Astrocyte (in vitro differentiated cells and primary cell): ENCODE results near the gene WNT16. TPM values are rescaled to one million over a fixed set of nuclear protein-coding genes. Genes with fewer than 3 reads are reported as not detected.

Experiments used
- DNase-seq: peaks from one replicate; pipeline ENCODE4 v3.0.0-alpha.2; 2010; ENCODE audit warnings: low read depth
- FAIRE-seq: peaks from 2 replicates; lab custom pipeline; 2011; peaks lifted over from hg19 to GRCh38; lab: Jason Lieb, UNC
- H2AFZ ChIP-seq: 2 replicates; pipeline ENCODE4 v1.6.0; 2012; ENCODE audit warnings: low read depth, low read length, inconsistent platforms
- H3K27ac ChIP-seq: 2 replicates; pipeline ENCODE4 v1.5.1; 2011; ENCODE audit warnings: low read depth, low read length, inconsistent platforms
- H3K27me3 ChIP-seq: 2 replicates; pipeline ENCODE4 v1.6.0; 2011; ENCODE audit warnings: low read length, inconsistent platforms; ENCODE audit not compliant: insufficient read depth
- H3K36me3 ChIP-seq: 2 replicates; pipeline ENCODE4 v1.5.1; 2011; ENCODE audit warnings: low read length, inconsistent platforms; ENCODE audit not compliant: insufficient read depth
- H3K4me1 ChIP-seq: 2 replicates; pipeline ENCODE4 v1.5.1; 2011; ENCODE audit warnings: low read length, inconsistent platforms; ENCODE audit not compliant: insufficient read depth
- H3K4me2 ChIP-seq: 2 replicates; pipeline ENCODE4 v1.6.0; 2012; ENCODE audit warnings: low read length, inconsistent platforms
- H3K4me3 ChIP-seq: 2 replicates; pipeline ENCODE4 v1.5.1; 2011; ENCODE audit warnings: low read depth, mild to moderate bottlenecking, low read length, inconsistent platforms; ENCODE audit not compliant: insufficient read depth
- H3K79me2 ChIP-seq: 2 replicates; pipeline ENCODE4 v1.6.0; 2012; ENCODE audit warnings: mild to moderate bottlenecking, low read length, inconsistent platforms; ENCODE audit not compliant: insufficient read depth
- H3K9ac ChIP-seq: 2 replicates; pipeline ENCODE4 v1.6.0; 2012; ENCODE audit warnings: mild to moderate bottlenecking, low read length, inconsistent platforms
- H3K9me3 ChIP-seq: 2 replicates; pipeline ENCODE4 v1.5.1; 2012; ENCODE audit warnings: low read depth, mild to moderate bottlenecking, low read length, inconsistent platforms; ENCODE audit not compliant: insufficient read depth
- H4K20me1 ChIP-seq: 2 replicates; pipeline ENCODE4 v1.6.0; 2012; ENCODE audit warnings: low read length, inconsistent platforms; ENCODE audit not compliant: insufficient read depth
- H3K27ac Mint-ChIP-seq: one replicate; pipeline ENCODE4 v1.8.0; 2021; ENCODE audit warnings: mild to moderate bottlenecking, mixed read lengths; ENCODE audit not compliant: unreplicated experiment
- H3K27me3 Mint-ChIP-seq: one replicate; pipeline ENCODE4 v1.8.0; 2021; ENCODE audit warnings: low read depth, mixed read lengths; ENCODE audit not compliant: unreplicated experiment
- H3K36me3 Mint-ChIP-seq: one replicate; pipeline ENCODE4 v1.8.0; 2021; ENCODE audit warnings: low read depth, mixed read lengths; ENCODE audit not compliant: unreplicated experiment
- H3K4me1 Mint-ChIP-seq: one replicate; pipeline ENCODE4 v1.8.0; 2021; ENCODE audit warnings: low read depth, mixed read lengths; ENCODE audit not compliant: unreplicated experiment
- H3K4me3 Mint-ChIP-seq: one replicate; pipeline ENCODE4 v1.8.0; 2021; ENCODE audit warnings: mild to moderate bottlenecking, moderate library complexity, mixed read lengths; ENCODE audit not compliant: unreplicated experiment
- H3K9me3 Mint-ChIP-seq: one replicate; pipeline ENCODE4 v1.8.0; 2021; ENCODE audit warnings: mild to moderate bottlenecking, mixed read lengths; ENCODE audit not compliant: unreplicated experiment
- CTCF ChIP-seq: IDR thresholded peaks from 2 replicates; pipeline ENCODE4 v1.5.1; 2011; ENCODE audit warnings: low read depth, mild to moderate bottlenecking, inconsistent platforms, low read length, moderate library complexity; ENCODE audit not compliant: insufficient read depth
- EZH2 ChIP-seq: IDR thresholded peaks from 2 replicates; pipeline ENCODE4 v1.6.1; 2012; ENCODE audit warnings: mild to moderate bottlenecking, low read length, inconsistent platforms; ENCODE audit not compliant: insufficient read depth
- total RNA-seq: library from RNA; stranded (reverse); gene quantifications from 2 replicates; pipeline ENCODE4 v1.2.1, GENCODE V29; 2021

The WNT16 gene
- total RNA-seq, 1 donor from 2014 or later, result 0.07 TPM

- Mint-ChIP-seq H3K36me3 (no peaks in the 10 kb centered on the region), H3K9me3 (no peaks in the 10 kb centered on the region), H3K27me3 (no peaks in the 10 kb centered on the region), H3K4me1 (peaks cover 18% of the 10 kb centered on the region), H3K27ac (no peak overlapping the region), H3K4me3 (no peak overlapping the region)
- H3K27me3 ChIP-seq, result no peaks in the 10 kb centered on the region
- H3K4me1 ChIP-seq, result peaks cover 21% of the 10 kb centered on the region
- H3K4me3 ChIP-seq, result no peak overlapping the region
- no peaks in the 10 kb centered on the region for H3K9me3 ChIP-seq
- DNase-seq (peak; percentile 73), FAIRE-seq (peak; percentile 97)
- H3K27ac ChIP-seq, result peak overlapping the region; percentile 37
- H3K36me3 ChIP-seq, result no peaks in the 10 kb centered on the region
- H3K79me2 ChIP-seq, result no peaks in the 10 kb centered on the region
- peak overlapping the region; percentile 48 for H3K4me2 ChIP-seq
- H2AFZ ChIP-seq, result peak overlapping the region; percentile 4
- H3K9ac ChIP-seq, result peak overlapping the region; percentile 12
- TF ChIP-seq CTCF (no peak), EZH2 (no peak)
- no peaks in the 10 kb centered on the region for H4K20me1 ChIP-seq
Observed at GRCh38 chr7:121302214-121302745, 26.5 kb upstream of the WNT16 start.

GRCh38 chr7:121303422-121304101 is 25.2 kb upstream of the WNT16 start:
- no peak overlapping the region for H3K4me2 ChIP-seq
- H3K79me2 ChIP-seq, result no peaks in the 10 kb centered on the region
- no peak overlapping the region for H3K27ac Mint-ChIP-seq
- no peaks in the 10 kb centered on the region for H3K36me3 ChIP-seq
- H3K4me3 Mint-ChIP-seq, result no peak overlapping the region
- no peak overlapping the region for H3K27ac ChIP-seq
- H3K9me3 ChIP-seq, result no peaks in the 10 kb centered on the region
- FAIRE-seq, result no peak
- TF ChIP-seq EZH2 (no peak), CTCF (no peak)
- no peaks in the 10 kb centered on the region for H3K27me3 ChIP-seq
- no peak overlapping the region for H2AFZ ChIP-seq
- H4K20me1 ChIP-seq, result no peaks in the 10 kb centered on the region
- H3K36me3 Mint-ChIP-seq, result no peaks in the 10 kb centered on the region
- peaks cover 18% of the 10 kb centered on the region for H3K4me1 Mint-ChIP-seq
- peaks cover 17% of the 10 kb centered on the region for H3K4me1 ChIP-seq
- no peaks in the 10 kb centered on the region for H3K27me3 Mint-ChIP-seq
- no peak overlapping the region for H3K4me3 ChIP-seq
- H3K9ac ChIP-seq, result no peak overlapping the region
- no peaks in the 10 kb centered on the region for H3K9me3 Mint-ChIP-seq
- DNase-seq, result no peak

GRCh38 chr7:121304102-121304658 is 24.6 kb upstream of the WNT16 start:
- Histone ChIP-seq H3K9me3 (no peaks in the 10 kb centered on the region), H3K36me3 (no peaks in the 10 kb centered on the region), H3K4me2 (no peak overlapping the region), H3K79me2 (no peaks in the 10 kb centered on the region), H4K20me1 (no peaks in the 10 kb centered on the region), H3K4me3 (no peak overlapping the region), H3K4me1 (peaks cover 17% of the 10 kb centered on the region), H3K9ac (no peak overlapping the region), H3K27ac (no peak overlapping the region), H3K27me3 (no peaks in the 10 kb centered on the region), H2AFZ (no peak overlapping the region)
- Mint-ChIP-seq H3K36me3 (no peaks in the 10 kb centered on the region), H3K4me1 (peaks cover 18% of the 10 kb centered on the region), H3K4me3 (no peak overlapping the region), H3K9me3 (no peaks in the 10 kb centered on the region), H3K27me3 (no peaks in the 10 kb centered on the region), H3K27ac (no peak overlapping the region)
- peak; percentile 13 for FAIRE-seq
- TF ChIP-seq CTCF (no peak), EZH2 (no peak)
- DNase-seq, result no peak
